Fibroblast of lung (primary cell): ENCODE results near the gene CAMTA1.
"Not testable (repeated sequence)": the region's sequence is repeated elsewhere in the genome, so short reads cannot be mapped to it uniquely, and the experiment has no call there.

Source experiments
- CTCF ChIP-seq, 2 donors: IDR thresholded peaks in 1 of 2; conservative IDR thresholded peaks in 1 of 2; 1 replicate in 1 of 2; 2 replicates in 1 of 2; pipeline ENCODE4 v1.5.1; 2011 to 2012; ENCODE audit warnings: low read length in 2 of 2, control low read depth in 1 of 2, inconsistent platforms in 1 of 2, low read depth in 1 of 2, mild to moderate bottlenecking in 1 of 2
- EZH2 ChIP-seq: IDR thresholded peaks from 2 replicates; pipeline ENCODE4 v1.5.1; 2012; ENCODE audit warnings: low read length, control low read depth, mild to moderate bottlenecking; ENCODE audit errors: missing control alignments

GRCh38 chr1:7708065-7708464 lies 922.8 kb downstream of the CAMTA1 start:
- not testable (repeated sequence) for TF ChIP-seq CTCF (conservative IDR thresholded peaks at IDR 0.05 in 1 of 2, IDR thresholded peaks at IDR 0.05 in 1 of 2; ENCODE audit: low read depth in 1 of 2, low read length in 2 of 2); EZH2
